Osteocyte (in vitro differentiated cells): ENCODE data around the gene FGGY. TPM values are rescaled to one million over a fixed set of nuclear protein-coding genes. Genes with fewer than 3 reads are reported as not detected.

Source experiments
- DNase-seq: peaks from one replicate; pipeline ENCODE4 v3.0.0; 2021; ENCODE audit warnings: mixed read lengths; ENCODE audit not compliant: unreplicated experiment; ENCODE audit errors: extremely low spot score
- H3K27ac Mint-ChIP-seq: one replicate; pipeline ENCODE4 v1.8.0; 2021; ENCODE audit warnings: mild to moderate bottlenecking, mixed read lengths; ENCODE audit not compliant: unreplicated experiment
- H3K27me3 Mint-ChIP-seq: one replicate; pipeline ENCODE4 v1.8.0; 2021; ENCODE audit warnings: mixed read lengths; ENCODE audit not compliant: unreplicated experiment
- H3K36me3 Mint-ChIP-seq: one replicate; pipeline ENCODE4 v1.8.0; 2021; ENCODE audit warnings: mixed read lengths; ENCODE audit not compliant: unreplicated experiment
- H3K4me1 Mint-ChIP-seq: one replicate; pipeline ENCODE4 v1.8.0; 2021; ENCODE audit warnings: mixed read lengths; ENCODE audit not compliant: unreplicated experiment
- H3K4me3 Mint-ChIP-seq: one replicate; pipeline ENCODE4 v1.8.0; 2021; ENCODE audit warnings: mild to moderate bottlenecking, moderate library complexity, mixed read lengths; ENCODE audit not compliant: unreplicated experiment
- H3K9me3 Mint-ChIP-seq: one replicate; pipeline ENCODE4 v1.8.0; 2021; ENCODE audit warnings: mixed read lengths; ENCODE audit not compliant: unreplicated experiment
- total RNA-seq: library from RNA; stranded (reverse); gene quantifications from 2 replicates; pipeline ENCODE4 v1.2.1, GENCODE V29; 2021
- TF ChIP-seq, protein P1 (sequence below): fragments of 200-600 bp; sonication (generic); IDR thresholded peaks from 2 replicates; pipeline ENCODE4 v1.5.0; 2021; ENCODE audit warnings: antibody characterized with exemption, mild to moderate bottlenecking, moderate library complexity

FGGY gene
- total RNA-seq, 1 donor from 2014 or later, result 9.1 TPM

- Mint-ChIP-seq H3K27ac (no peak overlapping the region), H3K9me3 (peaks cover 9% of the 10 kb centered on the region), H3K27me3 (no peaks in the 10 kb centered on the region), H3K4me1 (peaks cover 9% of the 10 kb centered on the region), H3K36me3 (no peaks in the 10 kb centered on the region), H3K4me3 (no peak overlapping the region)
- TF ChIP-seq, protein P1, sequence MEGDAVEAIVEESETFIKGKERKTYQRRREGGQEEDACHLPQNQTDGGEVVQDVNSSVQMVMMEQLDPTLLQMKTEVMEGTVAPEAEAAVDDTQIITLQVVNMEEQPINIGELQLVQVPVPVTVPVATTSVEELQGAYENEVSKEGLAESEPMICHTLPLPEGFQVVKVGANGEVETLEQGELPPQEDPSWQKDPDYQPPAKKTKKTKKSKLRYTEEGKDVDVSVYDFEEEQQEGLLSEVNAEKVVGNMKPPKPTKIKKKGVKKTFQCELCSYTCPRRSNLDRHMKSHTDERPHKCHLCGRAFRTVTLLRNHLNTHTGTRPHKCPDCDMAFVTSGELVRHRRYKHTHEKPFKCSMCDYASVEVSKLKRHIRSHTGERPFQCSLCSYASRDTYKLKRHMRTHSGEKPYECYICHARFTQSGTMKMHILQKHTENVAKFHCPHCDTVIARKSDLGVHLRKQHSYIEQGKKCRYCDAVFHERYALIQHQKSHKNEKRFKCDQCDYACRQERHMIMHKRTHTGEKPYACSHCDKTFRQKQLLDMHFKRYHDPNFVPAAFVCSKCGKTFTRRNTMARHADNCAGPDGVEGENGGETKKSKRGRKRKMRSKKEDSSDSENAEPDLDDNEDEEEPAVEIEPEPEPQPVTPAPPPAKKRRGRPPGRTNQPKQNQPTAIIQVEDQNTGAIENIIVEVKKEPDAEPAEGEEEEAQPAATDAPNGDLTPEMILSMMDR, result no peak
- DNase-seq, result no peak
These were observed 296.0 kb downstream of the FGGY start for GRCh38 chr1:59592924-59593323.

DNA sequence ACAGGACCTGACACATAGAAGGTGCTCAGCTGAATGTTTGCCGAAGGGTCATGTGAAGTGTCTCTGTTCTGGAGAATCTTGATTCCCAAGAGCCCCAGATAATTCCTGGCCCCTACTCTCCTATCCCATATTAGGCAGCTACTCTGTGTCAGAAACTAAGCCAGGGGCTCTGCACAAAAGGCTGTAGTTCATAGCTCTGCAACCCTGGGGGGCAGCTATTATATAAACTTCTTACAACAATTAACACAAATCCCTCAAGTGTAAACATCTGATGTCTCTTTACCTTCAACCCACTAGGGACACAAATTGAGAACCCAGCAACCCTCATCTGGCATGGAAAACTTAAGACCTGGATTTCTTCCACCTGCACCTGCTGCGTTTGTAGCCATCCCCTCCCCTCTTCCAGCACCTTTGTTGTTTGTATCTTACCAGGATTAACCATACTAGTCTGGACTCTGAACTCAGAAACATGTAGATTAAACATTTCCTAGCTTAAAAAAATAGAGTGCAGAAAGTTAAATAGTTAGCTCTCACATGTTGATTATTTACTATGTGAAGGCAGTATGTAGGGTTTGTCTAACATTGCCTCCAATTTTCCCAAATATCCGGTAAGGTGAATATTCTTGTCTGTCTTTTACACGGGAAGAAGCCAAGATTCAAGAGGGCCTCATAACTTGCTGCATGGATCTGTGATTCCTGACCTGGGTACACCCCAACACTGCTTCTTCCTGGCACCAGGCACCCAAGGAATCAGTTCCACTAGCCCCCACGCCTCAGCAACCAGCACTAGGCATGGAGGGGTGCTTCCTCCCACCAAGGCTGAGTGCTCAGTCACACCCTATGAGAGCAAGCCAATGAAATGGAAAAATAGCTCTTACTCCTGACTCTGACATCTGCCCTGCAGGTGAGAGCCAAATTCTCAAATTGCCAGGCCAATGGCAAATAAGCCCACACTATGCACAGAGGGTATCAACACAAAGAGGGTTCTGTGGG is 297.2 kb downstream of the FGGY start:
- DNase-seq, result no peak
- Mint-ChIP-seq H3K27ac (no peak overlapping the region), H3K27me3 (no peaks in the 10 kb centered on the region), H3K36me3 (no peaks in the 10 kb centered on the region), H3K4me1 (peaks cover 9% of the 10 kb centered on the region), H3K4me3 (no peak overlapping the region), H3K9me3 (no peaks in the 10 kb centered on the region)
- TF ChIP-seq, protein P1, result no peak

- H3K27ac Mint-ChIP-seq, result no peak overlapping the region
- no peaks in the 10 kb centered on the region for H3K27me3 Mint-ChIP-seq
- H3K4me3 Mint-ChIP-seq, result no peak overlapping the region
- H3K36me3 Mint-ChIP-seq, result no peaks in the 10 kb centered on the region
- H3K4me1 Mint-ChIP-seq, result peaks cover 9% of the 10 kb centered on the region
- DNase-seq, result no peak
- TF ChIP-seq, protein P1, result no peak
- no peaks in the 10 kb centered on the region for H3K9me3 Mint-ChIP-seq
These were observed 298.9 kb downstream of the FGGY start for GRCh38 chr1:59595774-59596173.

GRCh38 chr1:59596432-59596831 is 299.5 kb downstream of the FGGY start:
- Mint-ChIP-seq H3K27ac (no peak overlapping the region), H3K4me1 (peaks cover 9% of the 10 kb centered on the region), H3K4me3 (no peak overlapping the region), H3K36me3 (no peaks in the 10 kb centered on the region), H3K9me3 (no peaks in the 10 kb centered on the region), H3K27me3 (no peaks in the 10 kb centered on the region)
- TF ChIP-seq, protein P1, result no peak
- DNase-seq, result no peak

- H3K27me3 Mint-ChIP-seq, result no peaks in the 10 kb centered on the region
- no peak for DNase-seq
- no peaks in the 10 kb centered on the region for H3K36me3 Mint-ChIP-seq
- H3K4me3 Mint-ChIP-seq, result no peak overlapping the region
- H3K9me3 Mint-ChIP-seq, result no peaks in the 10 kb centered on the region
- H3K27ac Mint-ChIP-seq, result no peak overlapping the region
- H3K4me1 Mint-ChIP-seq, result peaks cover 9% of the 10 kb centered on the region
- TF ChIP-seq, protein P1, result no peak
These were observed 300.1 kb downstream of the FGGY start for GRCh38 chr1:59596956-59597355.
